HEK293 (cell line): Measurements from ENCODE around the gene CD93.

Source experiments
- ATF2 ChIP-seq: fragments of 450-650 bp; formaldehyde crosslinking; IDR thresholded peaks from 2 replicates; pipeline ENCODE4 v1.5.1; 2016; ENCODE audit warnings: missing biosample characterization, missing genetic modification characterization, low read depth
- CTCF ChIP-seq: fragments of 450-650 bp; formaldehyde crosslinking; IDR thresholded peaks from 2 replicates; pipeline ENCODE4 v1.5.1; 2016; ENCODE audit warnings: missing biosample characterization, missing genetic modification characterization
- IKZF3 ChIP-seq: fragments of 450-650 bp; IDR thresholded peaks from 2 replicates; pipeline ENCODE4 v1.5.0; 2018; ENCODE audit warnings: missing biosample characterization, mild to moderate bottlenecking, missing genetic modification characterization, moderate library complexity
- KLF17 ChIP-seq: fragments of 450-650 bp; formaldehyde crosslinking; IDR thresholded peaks from 2 replicates; pipeline ENCODE4 v1.5.1; 2016; ENCODE audit warnings: missing biosample characterization, missing genetic modification characterization
- REST ChIP-seq: fragments of 450-650 bp; formaldehyde crosslinking; IDR thresholded peaks from 2 replicates; pipeline ENCODE4 v1.5.1; 2016; ENCODE audit warnings: missing biosample characterization, missing genetic modification characterization
- ZFP41 ChIP-seq: fragments of 450-650 bp; formaldehyde crosslinking; IDR thresholded peaks from 2 replicates; pipeline ENCODE4 v1.5.1; 2016; ENCODE audit warnings: missing biosample characterization, missing genetic modification characterization, borderline replicate concordance
- ZNF473 ChIP-seq: fragments of 450-650 bp; formaldehyde crosslinking; IDR thresholded peaks from 2 replicates; pipeline ENCODE4 v1.5.1; 2017; ENCODE audit warnings: missing biosample characterization, missing genetic modification characterization
- ZSCAN30 ChIP-seq: fragments of 450-650 bp; IDR thresholded peaks from 2 replicates; pipeline ENCODE4 v1.5.1; 2018; ENCODE audit warnings: missing biosample characterization, mild to moderate bottlenecking, missing genetic modification characterization, moderate library complexity

- TF ChIP-seq ZSCAN30 (no peak), ZNF473 (tag by site-specific recombination) (no peak), CTCF (tag by site-specific recombination) (no peak), KLF17 (no peak), REST (no peak), ATF2 (tag by site-specific recombination) (no peak), IKZF3 (no peak), ZFP41 (no peak)
Observed at GRCh38 chr20:23033918-23034317, 52.2 kb downstream of the CD93 start.
